NCI-H2107 treated with DMSO at 0.1 percent for 48 hours (cell line): ENCODE data around the gene SMOC1.

ENCODE experiments used
- DNase-seq: peaks from one replicate; lab custom pipeline; 2025; ENCODE audit not compliant: unreplicated experiment; lab: John Stamatoyannopoulos, UW

The SMOC1 gene, protein sequence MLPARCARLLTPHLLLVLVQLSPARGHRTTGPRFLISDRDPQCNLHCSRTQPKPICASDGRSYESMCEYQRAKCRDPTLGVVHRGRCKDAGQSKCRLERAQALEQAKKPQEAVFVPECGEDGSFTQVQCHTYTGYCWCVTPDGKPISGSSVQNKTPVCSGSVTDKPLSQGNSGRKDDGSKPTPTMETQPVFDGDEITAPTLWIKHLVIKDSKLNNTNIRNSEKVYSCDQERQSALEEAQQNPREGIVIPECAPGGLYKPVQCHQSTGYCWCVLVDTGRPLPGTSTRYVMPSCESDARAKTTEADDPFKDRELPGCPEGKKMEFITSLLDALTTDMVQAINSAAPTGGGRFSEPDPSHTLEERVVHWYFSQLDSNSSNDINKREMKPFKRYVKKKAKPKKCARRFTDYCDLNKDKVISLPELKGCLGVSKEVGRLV

DNA sequence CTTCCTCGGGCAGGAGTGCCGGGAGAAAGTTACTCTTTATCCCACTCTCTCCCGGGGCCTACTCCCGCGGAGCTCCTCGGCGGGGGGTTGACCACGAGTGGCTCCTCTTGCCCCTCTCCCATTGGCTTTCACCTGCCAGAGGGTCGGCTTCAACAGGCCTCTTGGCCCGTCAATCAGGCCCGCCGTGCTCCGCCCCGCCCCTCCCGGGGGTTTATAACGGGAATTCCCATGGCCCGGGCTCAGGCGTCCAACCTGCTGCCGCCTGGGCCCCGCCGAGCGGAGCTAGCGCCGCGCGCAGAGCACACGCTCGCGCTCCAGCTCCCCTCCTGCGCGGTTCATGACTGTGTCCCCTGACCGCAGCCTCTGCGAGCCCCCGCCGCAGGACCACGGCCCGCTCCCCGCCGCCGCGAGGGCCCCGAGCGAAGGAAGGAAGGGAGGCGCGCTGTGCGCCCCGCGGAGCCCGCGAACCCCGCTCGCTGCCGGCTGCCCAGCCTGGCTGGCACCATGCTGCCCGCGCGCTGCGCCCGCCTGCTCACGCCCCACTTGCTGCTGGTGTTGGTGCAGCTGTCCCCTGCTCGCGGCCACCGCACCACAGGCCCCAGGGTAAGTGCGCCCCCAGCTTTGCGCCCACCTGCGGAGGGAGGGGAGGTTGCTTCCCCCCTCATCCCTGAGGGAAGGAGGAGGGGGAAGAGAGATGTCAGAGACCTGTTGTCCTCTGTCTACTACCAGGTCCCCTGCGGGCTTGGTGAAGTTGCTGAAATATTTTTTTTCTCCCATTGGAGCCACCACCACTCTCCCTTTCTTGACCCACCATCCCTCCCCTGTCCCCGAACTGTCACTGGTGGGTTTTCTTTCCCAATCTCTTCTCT lies at the start of gene SMOC1:
Gene SMOC1, plus strand, starts transcription at position 242 of the 869 bp plus-strand sequence. Its CDS starts 263 bp downstream, at position 505.
- DNase-seq = peak; percentile 90

GRCh38 chr14:69838881-69839416 lies 40.3 kb upstream of the SMOC1 start:
- no peak for DNase-seq

DNA sequence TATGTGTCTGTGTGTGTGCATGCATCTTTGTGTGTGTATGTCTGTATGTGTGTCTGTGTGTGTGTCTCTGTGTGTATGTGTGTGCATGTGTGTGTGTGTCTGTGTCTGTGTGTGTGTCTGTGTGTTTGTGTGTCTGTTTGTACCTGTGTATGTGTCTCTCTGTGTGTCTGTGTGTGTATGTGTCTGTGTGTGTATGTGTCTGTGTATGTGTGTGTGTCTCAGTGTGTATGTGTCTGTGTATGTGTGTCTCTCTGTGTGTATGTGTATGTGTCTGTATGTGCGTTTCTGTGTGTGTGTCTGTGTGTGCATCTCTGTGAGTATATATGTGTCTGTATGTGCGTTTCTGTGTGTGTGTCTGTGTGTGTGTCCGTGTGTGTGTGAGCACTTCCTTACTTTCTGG lies 39.6 kb upstream of the SMOC1 start:
- no peak for DNase-seq

DNA sequence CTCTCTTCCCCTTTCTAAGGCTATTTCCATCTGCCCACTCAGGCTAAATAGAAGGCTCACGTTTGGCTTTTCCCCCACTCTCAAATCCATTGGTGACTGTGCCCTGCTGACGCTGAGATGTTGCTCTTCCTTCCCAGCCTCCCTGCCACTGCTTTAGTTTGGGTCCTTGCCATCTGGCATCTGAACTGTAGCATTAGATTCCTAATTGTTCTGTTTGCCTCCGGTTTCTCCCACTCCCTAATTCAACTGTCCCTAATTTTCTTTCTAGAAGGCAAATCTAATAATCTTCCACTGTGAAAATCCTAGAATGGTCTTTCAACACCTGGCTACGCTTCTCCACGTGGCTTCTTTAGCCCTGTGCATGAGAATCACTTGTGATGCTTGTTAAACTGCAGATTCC lies 37.6 kb upstream of the SMOC1 start:
- peak; percentile 72 for DNase-seq

- peak; percentile 99 for DNase-seq
Measured at GRCh38 chr14:69842686-69843420, 36.4 kb upstream of the SMOC1 start.

DNA sequence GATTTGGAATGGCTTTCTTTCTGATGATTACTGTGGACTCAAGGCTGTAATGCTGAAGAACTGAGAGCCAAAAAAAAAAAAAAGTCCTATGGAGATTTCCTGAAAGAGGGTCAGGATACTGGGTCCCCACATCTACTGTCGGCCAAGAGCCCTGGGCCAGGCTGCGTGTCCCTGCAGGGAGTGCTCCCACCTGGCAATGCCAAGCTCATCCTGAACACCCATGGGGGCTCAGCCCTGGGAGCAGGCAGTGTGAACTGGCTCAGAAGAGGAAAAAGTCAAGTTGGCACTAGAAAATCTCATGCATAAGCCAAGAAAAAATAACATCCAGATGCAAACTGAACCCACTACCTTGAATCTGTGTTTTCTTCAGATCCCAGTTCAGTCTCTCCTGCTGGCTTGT lies 35.0 kb upstream of the SMOC1 start:
- DNase-seq = no peak

DNA sequence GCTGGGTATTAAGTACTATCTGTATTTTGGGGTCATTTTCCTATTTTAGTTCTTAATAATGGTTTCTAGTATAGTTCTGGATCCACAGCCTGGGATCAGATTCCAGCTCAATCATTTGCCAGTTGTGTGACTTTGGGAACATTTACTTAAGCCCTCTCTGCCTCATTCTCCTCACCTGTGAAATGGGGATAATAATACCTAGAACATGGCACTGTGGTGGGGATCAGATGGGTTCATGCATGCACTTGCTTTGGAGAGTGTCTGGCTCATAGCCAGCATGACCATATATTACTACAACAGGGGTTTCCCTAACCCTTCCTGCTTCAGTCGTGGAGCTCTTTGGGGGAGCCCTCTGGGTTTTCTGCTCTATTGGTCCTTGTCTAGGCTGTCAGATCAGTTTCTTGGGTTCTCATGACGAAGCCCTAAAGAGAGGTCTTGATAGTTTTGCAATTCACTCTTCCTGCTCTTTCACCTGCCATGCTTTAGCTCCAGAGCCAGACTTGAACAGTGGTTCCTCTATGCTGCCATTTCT lies 34.1 kb upstream of the SMOC1 start:
- DNase-seq = no peak

DNA sequence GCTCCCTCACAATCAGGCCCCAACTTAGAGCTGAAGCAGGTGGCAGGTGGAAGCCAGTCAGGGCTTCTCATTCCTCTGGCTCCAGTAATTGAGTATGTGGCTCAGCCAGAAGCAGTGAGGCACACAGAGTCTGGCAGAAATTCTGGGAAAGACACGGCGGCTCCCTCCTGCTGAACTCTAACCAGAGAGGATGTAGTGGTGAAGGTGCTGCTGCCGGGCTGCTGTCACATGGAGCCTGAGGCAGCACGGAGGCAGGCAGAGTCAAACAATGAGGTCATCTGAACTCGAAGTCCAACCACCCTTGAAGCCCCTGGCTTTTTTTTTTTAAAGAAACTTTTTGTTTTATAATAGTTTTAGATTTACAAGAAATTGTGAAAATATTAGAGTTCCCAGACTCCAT lies 33.4 kb upstream of the SMOC1 start:
- DNase-seq = peak; percentile 78

GRCh38 chr14:69848156-69848555 lies 31.1 kb upstream of the SMOC1 start:
- DNase-seq = no peak

- peak; percentile 88 for DNase-seq
Measured at GRCh38 chr14:69848903-69849391, 30.3 kb upstream of the SMOC1 start.

- DNase-seq = no peak
Measured at GRCh38 chr14:69850086-69850735, 29.0 kb upstream of the SMOC1 start.

- DNase-seq = no peak
Measured at GRCh38 chr14:69850736-69851112, 28.5 kb upstream of the SMOC1 start.

GRCh38 chr14:69852531-69853321 lies 26.5 kb upstream of the SMOC1 start:
- DNase-seq = no peak

- no peak for DNase-seq
Measured at GRCh38 chr14:69853774-69854173, 25.4 kb upstream of the SMOC1 start.

- no peak for DNase-seq
Measured at GRCh38 chr14:69854598-69854997, 24.6 kb upstream of the SMOC1 start.

DNA sequence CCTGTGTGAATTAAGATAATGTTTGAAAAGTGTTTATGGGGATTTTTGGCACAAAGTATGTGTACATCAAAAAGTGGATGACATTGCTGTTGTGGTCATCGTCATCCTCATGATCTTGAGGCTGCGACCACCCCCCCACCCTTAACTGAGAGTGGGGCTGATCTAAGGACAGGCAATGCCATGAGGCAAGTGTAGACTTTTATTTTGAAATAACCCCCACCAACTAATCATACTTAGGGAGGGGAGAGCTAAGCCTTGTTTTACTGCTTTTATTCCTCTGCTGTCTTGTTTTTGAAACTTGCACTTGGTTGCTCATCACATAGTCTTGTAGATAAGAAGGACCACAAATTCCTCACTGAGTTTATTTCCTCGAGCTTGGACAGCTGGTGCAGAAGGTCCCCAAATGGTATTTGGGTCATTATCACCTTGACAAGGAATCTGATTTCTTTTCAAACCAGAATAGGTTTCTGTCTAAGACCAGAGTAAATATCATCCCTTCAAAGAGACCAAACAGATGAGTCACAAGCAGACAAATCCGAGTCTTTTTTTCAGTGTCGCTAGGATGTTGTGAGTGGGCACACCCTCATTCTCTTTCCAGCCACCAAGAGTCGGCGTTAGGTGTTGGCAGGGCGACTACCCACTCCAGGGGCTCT lies 23.9 kb upstream of the SMOC1 start:
- no peak for DNase-seq

GRCh38 chr14:69858801-69859200 lies 20.4 kb upstream of the SMOC1 start:
- no peak for DNase-seq

GRCh38 chr14:69859591-69859990 lies 19.6 kb upstream of the SMOC1 start:
- DNase-seq = no peak

DNA sequence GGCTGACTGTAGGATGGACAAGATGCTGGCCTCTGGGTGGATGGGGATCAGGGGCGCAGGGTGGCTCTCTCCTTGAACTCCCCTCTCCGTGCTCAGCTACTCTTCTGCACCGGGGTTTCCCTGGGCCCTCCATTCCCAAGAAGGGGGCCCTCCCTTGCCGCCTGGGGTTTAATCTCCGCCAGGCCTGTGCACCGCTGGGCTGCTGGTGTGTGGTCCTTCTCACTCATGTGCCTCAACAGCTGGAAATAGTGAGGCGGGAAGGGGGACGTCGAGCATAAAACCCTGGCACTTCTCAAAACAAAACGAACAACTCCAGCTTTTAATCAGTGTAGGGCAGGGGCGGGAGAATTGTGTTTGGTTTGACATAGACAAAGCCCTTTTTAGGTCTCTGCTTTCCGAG lies 19.0 kb upstream of the SMOC1 start:
- DNase-seq = no peak
